HepG2 (cell line): ENCODE data around the gene ARHGAP22. TPM values are rescaled to one million over a fixed set of nuclear protein-coding genes. Genes with fewer than 3 reads are reported as not detected.

ENCODE experiments used
- ATAC-seq: fragments of 200-7000 bp; cut with Tn5 transposase; 3 replicates; pipeline ENCODE4 v1.9.1; 2020; ENCODE audit warnings: mild to moderate bottlenecking, moderate library complexity
- BruUV-seq: library from RNA; stranded (reverse); fragments of 400-500 nt; replicated peaks from 2 replicates; lab custom pipeline; 2021; lab: Mats Ljungman, UMichigan
- CTCF ChIA-PET: fragments of 300-600 bp; formaldehyde crosslinking; extraction: SDS; loops from one replicate; lab custom pipeline; 2021; ENCODE audit warnings: low total read pairs, inconsistent platforms, low intra/inter-chr PET ratio; lab: Yijun Ruan, JAX
- POLR2A ChIA-PET: fragments of 350-600 bp; sonication (Branson Sonifier 250); formaldehyde crosslinking; loops from one replicate; lab custom pipeline; 2020; ENCODE audit warnings: antibody characterized with exemption, inconsistent platforms; lab: Yijun Ruan, JAX
- DNase-seq: peaks from one replicate; pipeline ENCODE4 v3.0.0-alpha.2; 2015; ENCODE audit warnings: low spot score
- FAIRE-seq: peaks from 3 replicates; lab custom pipeline; 2011; peaks lifted over from hg19 to GRCh38; lab: Jason Lieb, UNC
- H2AFZ ChIP-seq: one replicate; pipeline ENCODE4 v1.6.1; 2011; ENCODE audit warnings: low read length, inconsistent platforms
- H3K27ac ChIP-seq: fragments of 300-600 bp; 3 replicates; pipeline ENCODE4 v1.8.0; 2011; ENCODE audit warnings: mixed run types, mild to moderate bottlenecking, mixed read lengths, low read length, inconsistent platforms; ENCODE audit not compliant: insufficient read depth; ENCODE audit errors: extremely low read length
- H3K27me3 ChIP-seq, 2 experiments: fragments of 200-600 bp in 1 of 2; 2 replicates in 1 of 2; 3 replicates in 1 of 2; pipeline versions ENCODE4 v1.6.0 to v1.8.0; 2011; ENCODE audit warnings: low read length in 2 of 2, mild to moderate bottlenecking in 2 of 2, moderate library complexity in 2 of 2, inconsistent platforms in 1 of 2; ENCODE audit not compliant: insufficient read depth in 2 of 2, control insufficient read depth in 1 of 2
- H3K36me3 ChIP-seq, 2 experiments: fragments of 200-600 bp in 1 of 2; replicated peaks in 1 of 2; 2 replicates in 1 of 2; 3 replicates in 1 of 2; pipeline versions ENCODE4 v1.5.1 to v1.8.0; 2011; ENCODE audit warnings: low read length in 2 of 2, inconsistent platforms in 1 of 2; ENCODE audit not compliant: insufficient read depth in 2 of 2, control insufficient read depth in 1 of 2
- H3K4me1 ChIP-seq: 2 replicates; pipeline ENCODE4 v1.5.1; 2012; ENCODE audit warnings: low read length, inconsistent platforms; ENCODE audit not compliant: insufficient read depth
- H3K4me2 ChIP-seq: 2 replicates; pipeline ENCODE4 v1.6.0; 2011; ENCODE audit warnings: low read depth, low read length, inconsistent platforms
- H3K4me3 ChIP-seq, 3 experiments: fragments of 200-600 bp in 1 of 3; sonication (generic), shearing (Covaris generic) in 1 of 3; replicated peaks in 1 of 3; 2 replicates each; pipeline ENCODE4 v1.5.1; 2011 to 2016; ENCODE audit warnings: low read length in 3 of 3, inconsistent platforms in 2 of 3, low read depth in 2 of 3, mild to moderate bottlenecking in 2 of 3, control low read depth in 1 of 3, mixed read lengths in 1 of 3; ENCODE audit not compliant: insufficient read depth in 1 of 3
- H3K79me2 ChIP-seq: one replicate; pipeline ENCODE4 v1.6.1; 2011; ENCODE audit warnings: low read length, inconsistent platforms; ENCODE audit not compliant: insufficient read depth
- H3K9ac ChIP-seq: 2 replicates; pipeline ENCODE4 v1.6.0; 2011; ENCODE audit warnings: mild to moderate bottlenecking, low read depth, low read length, inconsistent platforms; ENCODE audit not compliant: insufficient read depth
- H3K9me3 ChIP-seq: 2 replicates; pipeline ENCODE4 v1.5.1; 2012; ENCODE audit warnings: mild to moderate bottlenecking, low read length
- H4K20me1 ChIP-seq: 2 replicates; pipeline ENCODE4 v1.6.0; 2011; ENCODE audit warnings: inconsistent platforms, mild to moderate bottlenecking, low read length, moderate library complexity; ENCODE audit not compliant: insufficient read depth
- GFI1 ChIP-seq: sonication (generic); formaldehyde crosslinking; IDR thresholded peaks from 2 replicates; pipeline ENCODE4 v1.5.0; 2020; ENCODE audit warnings: missing genetic modification reagents, mild to moderate bottlenecking, borderline replicate concordance
- HNF4G ChIP-seq, 2 experiments: sonication (generic) in 1 of 2; formaldehyde crosslinking in 1 of 2; IDR thresholded peaks; 2 replicates each; pipeline versions ENCODE4 v1.4.0 to v1.6.1; 2011 to 2020; ENCODE audit warnings: borderline replicate concordance in 2 of 2, low read depth in 2 of 2, mild to moderate bottlenecking in 2 of 2, low read length in 1 of 2, missing genetic modification reagents in 1 of 2, moderate library complexity in 1 of 2
- MTA3 ChIP-seq: sonication (generic); formaldehyde crosslinking; IDR thresholded peaks from 2 replicates; pipeline ENCODE4 v1.4.0; 2020; ENCODE audit warnings: missing genetic modification reagents
- RBM22 ChIP-seq: fragments of 200-400 bp; formaldehyde crosslinking; optimal IDR thresholded peaks from 2 replicates; pipeline ENCODE3; 2017; ENCODE audit warnings: mild to moderate bottlenecking, low read length, moderate library complexity
- SIX4 ChIP-seq: sonication (generic); formaldehyde crosslinking; IDR thresholded peaks from 2 replicates; pipeline ENCODE4 v1.4.0; 2020; ENCODE audit warnings: missing genetic modification reagents
- SMYD3 ChIP-seq: sonication (generic); formaldehyde crosslinking; IDR thresholded peaks from 2 replicates; pipeline ENCODE4 v1.8.1; 2023; ENCODE audit warnings: mild to moderate bottlenecking, missing genetic modification reagents
- TEAD3 ChIP-seq: optimal IDR thresholded peaks from 2 replicates; pipeline ENCODE3; 2016; ENCODE audit warnings: borderline replicate concordance
- ZIK1 ChIP-seq: sonication (generic); formaldehyde crosslinking; IDR thresholded peaks from 2 replicates; pipeline ENCODE4 v1.5.0; 2020; ENCODE audit warnings: mild to moderate bottlenecking, low read depth, missing genetic modification reagents, borderline replicate concordance
- ZNF232 ChIP-seq: sonication (generic); formaldehyde crosslinking; IDR thresholded peaks from 2 replicates; pipeline ENCODE4 v1.4.0; 2020; ENCODE audit warnings: missing genetic modification reagents, borderline replicate concordance
- ZNF30 ChIP-seq: sonication (generic); formaldehyde crosslinking; IDR thresholded peaks from 2 replicates; pipeline ENCODE4 v1.5.0; 2020; ENCODE audit warnings: mild to moderate bottlenecking, missing genetic modification reagents
- ZNF605 ChIP-seq: sonication (generic); formaldehyde crosslinking; IDR thresholded peaks from 2 replicates; pipeline ENCODE4 v1.8.0; 2022; ENCODE audit warnings: mild to moderate bottlenecking, missing genetic modification reagents
- ZNF850 ChIP-seq: sonication (generic); formaldehyde crosslinking; conservative IDR thresholded peaks from 2 replicates; pipeline ENCODE4 v1.9.0; 2021; ENCODE audit warnings: mild to moderate bottlenecking, missing genetic modification reagents
- WGBS: methylation state at CpG from one replicate; pipeline ENCODE4 v1.1.6; 2017; ENCODE audit warnings: low lambda C conversion rate; 5-methylcytosine and 5-hydroxymethylcytosine counted together
- in situ Hi-C: cut with HindIII; loops from 2 replicates; pipeline ENCODE4 v1.10.0; 2017; ENCODE audit warnings: low pct_unique_long_range_greater_than_20kb; ENCODE audit not compliant: extremely low pct_ligation_motif_present
- intact Hi-C: fragments of 100-400 bp; cut with micrococcal nuclease; formaldehyde crosslinking; loops from one replicate; pipeline ENCODE4 v1.10.0; 2022; ENCODE audit not compliant: unreplicated experiment
- polyA plus RNA-seq, 8 experiments: library from polyadenylated mRNA; depleted of rRNA in 3 of 8; stranded (reverse) in 7 of 8; unstranded in 1 of 8; fragments of >200 nt; fragmentation: Illumina TruSeq in 4 of 8; extraction: Trizol in 4 of 8; gene quantifications; 2 replicates each; pipeline versions ENCODE4 v1.2.1 to v1.2.3, GENCODE V29; 2011 to 2016; ENCODE audit warnings: low read depth in 4 of 8, missing spikeins in 1 of 8, mixed read lengths in 1 of 8; ENCODE audit not compliant: insufficient read depth in 1 of 8
- total RNA-seq, 5 experiments: library from RNA; depleted of rRNA; stranded (reverse); fragments of >200 nt; fragmentation: Illumina TruSeq; extraction: Trizol; gene quantifications; 2 replicates each; pipeline ENCODE4 v1.2.3, GENCODE V29; 2016; ENCODE audit warnings: low read depth in 1 of 5

ARHGAP22 gene
- total and polyA plus RNA-seq, 2 of the 13 experiments (the other 11 are each of a cell fraction or from before 2014, with no cell fraction given): 0.08 to 0.38 TPM

DNA sequence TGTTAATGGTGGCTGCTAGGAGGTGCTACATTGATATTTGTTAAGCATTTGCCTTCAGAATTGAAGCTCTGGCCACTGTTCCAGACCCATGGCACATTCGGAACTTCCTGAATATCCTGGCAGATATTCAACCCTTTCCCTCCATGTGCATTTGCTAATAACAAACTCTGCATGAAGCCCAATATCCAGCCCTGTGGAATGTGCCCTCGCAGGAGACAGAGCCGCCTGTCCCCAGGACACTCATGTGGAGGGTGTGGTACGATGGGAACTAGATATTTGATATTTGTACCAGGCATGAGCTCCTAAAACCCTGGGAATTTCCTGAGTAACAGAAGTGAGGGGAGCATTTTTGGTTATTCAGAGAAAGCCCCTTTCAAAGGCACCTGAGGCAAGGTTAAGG is 21.6 kb upstream of the ARHGAP22 start:
- H3K27ac ChIP-seq: no peak overlapping the region
- H3K9ac ChIP-seq: no peak overlapping the region
- H2AFZ ChIP-seq: no peak overlapping the region
- TF ChIP-seq TEAD3 (no peak), SIX4 (CRISPR knock-in tag) (no peak), HNF4G (IDR thresholded peaks at IDR 0.05; ENCODE audit: borderline replicate concordance, low read depth, low read length) (no peak), HNF4G (CRISPR knock-in tag; IDR thresholded peaks at IDR 0.05; ENCODE audit: borderline replicate concordance, low read depth) (no peak), MTA3 (CRISPR knock-in tag) (no peak), SMYD3 (CRISPR knock-in tag) (no peak), ZNF605 (CRISPR knock-in tag) (no peak), RBM22 (no peak), ZNF30 (CRISPR knock-in tag) (no peak), ZNF232 (no peak), ZNF850 (CRISPR knock-in tag) (no peak), ZIK1 (CRISPR knock-in tag) (no peak), GFI1 (no peak)
- no TSS peak for BruUV-seq
- WGBS: 7% methylated on average over 4 of the region's 4 CpGs
- POLR2A ChIA-PET: no interaction called here
- no peaks in the 10 kb centered on the region for H3K36me3 ChIP-seq
- H3K4me3 ChIP-seq: no peak overlapping the region
- H3K9me3 ChIP-seq: no peaks in the 10 kb centered on the region
- intact Hi-C loops (no loop called here), in situ Hi-C loops (no loop called here)
- H3K4me1 ChIP-seq: no peaks in the 10 kb centered on the region
- ATAC-seq (no peak), DNase-seq (no peak), FAIRE-seq (no peak)
- CTCF ChIA-PET: no interaction called here
- H3K27me3 ChIP-seq: 0 out of 5 replicates have a peak, but pooled peaks cover 0 to 3% of the 10 kb centered on the region in 2 experiments
- H4K20me1 ChIP-seq: no peaks in the 10 kb centered on the region
- H3K4me2 ChIP-seq: no peak overlapping the region
- no peaks in the 10 kb centered on the region for H3K79me2 ChIP-seq
